ENCODE data around the gene ERCC5. TPM values are rescaled to one million over a fixed set of nuclear protein-coding genes. Genes with fewer than 3 reads are reported as not detected.

Gene ERCC5
- total RNA-seq, 1 donor from 2014 or later = 48.1 TPM

- no peak for DNase-seq (ENCODE audit: low read depth, low spot score)
Observed at GRCh38 chr13:102917019-102917418, 71.2 kb downstream of the ERCC5 start.

GRCh38 chr13:102922184-102922583 is 76.4 kb downstream of the ERCC5 start:
- no peak for DNase-seq (ENCODE audit: low read depth, low spot score)

Other genes with a start within 250 kb of the ERCC5 start
- gene TPP2, start 249.0 kb upstream of the ERCC5 start, total RNA-seq = 40.5 and 56.3 TPM in 2 replicates
- not detected in 2 replicates for gene METTL21C, start 151.0 kb upstream of the ERCC5 start, total RNA-seq
- gene TEX30, start 72.2 kb upstream of the ERCC5 start, total RNA-seq = 20.8 and 33.7 TPM in 2 replicates
- gene POGLUT2, start 47.1 kb upstream of the ERCC5 start, total RNA-seq = 23.4 and 29.0 TPM in 2 replicates
- 12.1 and 15.6 TPM in 2 replicates for gene BIVM, start 46.9 kb upstream of the ERCC5 start, total RNA-seq
- gene SLC10A2, start 220.4 kb downstream of the ERCC5 start, total RNA-seq = not detected in 2 replicates

Data from pulmonary artery endothelial cell (primary cell).